Esophagus squamous epithelium (tissue), 4 donors: ENCODE measurements around the gene WFS1.

Experiments
- CTCF ChIP-seq, 6 experiments: fragments of 450-650 bp in 4 of 6; fragments of 200-600 bp in 2 of 6; sonication (generic) in 2 of 6; IDR thresholded peaks; one replicate each; pipeline ENCODE4 v1.5.1; 2016 to 2019; ENCODE audit warnings: antibody characterized with exemption in 6 of 6, mild to moderate bottlenecking in 4 of 6, moderate library complexity in 4 of 6
- POLR2A ChIP-seq, 4 donors: fragments of 450-650 bp; IDR thresholded peaks; one replicate each; pipeline ENCODE4 v1.6.1; 2017; ENCODE audit warnings: antibody characterized with exemption in 4 of 4, mild to moderate bottlenecking in 4 of 4, moderate library complexity in 3 of 4

GRCh38 chr4:6352031-6352692 is 82.5 kb downstream of the WFS1 start:
- TF ChIP-seq CTCF (IDR thresholded peaks at IDR 0.05) (no peak), POLR2A (IDR thresholded peaks at IDR 0.05) (no peak)
